Smooth muscle cell (in vitro differentiated cells): ENCODE data around the gene PTGFRN. TPM values are rescaled to one million over a fixed set of nuclear protein-coding genes. Genes with fewer than 3 reads are reported as not detected.
A peak's percentile ranks its signal among the peaks of the same experiment; 100 is the strongest.

ENCODE experiments used
- DNase-seq: peaks from one replicate; lab custom pipeline; 2025; ENCODE audit not compliant: unreplicated experiment; lab: John Stamatoyannopoulos, UW
- H2AFZ ChIP-seq: fragments of 200-600 bp; sonication (generic); 2 replicates; pipeline ENCODE4 v1.6.0; 2016; ENCODE audit warnings: antibody characterized with exemption, low read depth, mild to moderate bottlenecking
- H3F3A ChIP-seq: fragments of 200-600 bp; sonication (generic); 2 replicates; pipeline ENCODE4 v1.6.0; 2017; ENCODE audit warnings: antibody characterized with exemption, low read depth
- H3K27ac ChIP-seq: fragments of 200-600 bp; sonication (generic); 2 replicates; pipeline ENCODE4 v1.5.1; 2016; ENCODE audit warnings: low read depth, mild to moderate bottlenecking
- H3K27me3 ChIP-seq: fragments of 200-600 bp; sonication (generic); 2 replicates; pipeline ENCODE4 v1.6.1; 2016; ENCODE audit warnings: low read depth, mild to moderate bottlenecking
- H3K36me3 ChIP-seq: fragments of 200-600 bp; sonication (generic); 2 replicates; pipeline ENCODE4 v1.5.1; 2016; ENCODE audit warnings: low read depth
- H3K4me1 ChIP-seq: fragments of 200-600 bp; sonication (generic); 2 replicates; pipeline ENCODE4 v1.5.1; 2016; ENCODE audit warnings: low read depth
- H3K4me2 ChIP-seq: fragments of 200-600 bp; sonication (generic); 2 replicates; pipeline ENCODE4 v1.6.0; 2016; ENCODE audit warnings: mild to moderate bottlenecking
- H3K4me3 ChIP-seq: fragments of 200-600 bp; sonication (generic); 2 replicates; pipeline ENCODE4 v1.5.1; 2016; ENCODE audit warnings: mild to moderate bottlenecking
- H3K79me2 ChIP-seq: fragments of 200-600 bp; sonication (generic); 2 replicates; pipeline ENCODE4 v1.6.0; 2016; ENCODE audit warnings: low read depth, mild to moderate bottlenecking
- H3K9ac ChIP-seq: fragments of 200-600 bp; sonication (generic); 2 replicates; pipeline ENCODE4 v1.6.0; 2016; ENCODE audit warnings: low read depth
- H3K9me3 ChIP-seq: fragments of 200-600 bp; sonication (generic); replicated peaks from 2 replicates; pipeline ENCODE4 v1.5.1; 2016; ENCODE audit warnings: low read depth
- H4K20me1 ChIP-seq: fragments of 200-600 bp; sonication (generic); 2 replicates; pipeline ENCODE4 v1.6.0; 2016; ENCODE audit warnings: low read depth
- CTCF ChIP-seq: fragments of 200-600 bp; sonication (generic); IDR thresholded peaks from 2 replicates; pipeline ENCODE4 v1.5.1; 2017; ENCODE audit warnings: borderline replicate concordance, mild to moderate bottlenecking, antibody characterized with exemption; ENCODE audit not compliant: insufficient read depth, poor library complexity, severe bottlenecking
- WGBS: methylation state at CpG from one replicate; pipeline ENCODE4 v1.1.7; 2016; ENCODE audit warnings: low lambda C conversion rate; 5-methylcytosine and 5-hydroxymethylcytosine counted together
- polyA plus RNA-seq: library from polyadenylated mRNA; unstranded; fragments of >200 nt; fragmentation: Nextera tagmentation; extraction: Ambion mirVana; gene quantifications from 2 replicates; pipeline ENCODE4 v1.2.1, GENCODE V29; 2016
- total RNA-seq: library from RNA; depleted of rRNA; stranded (reverse); fragments of >200 nt; gene quantifications from 2 replicates; pipeline ENCODE4 v1.2.3, GENCODE V29; 2014

PTGFRN gene
- total and polyA plus RNA-seq, 2 experiments from 2014 or later: 64.2 to 97.9 TPM

GRCh38 chr1:116915086-116915661 lies 5.5 kb downstream of the PTGFRN start:
- Histone ChIP-seq H3K9me3 (no peaks in the 10 kb centered on the region), H3K79me2 (peaks cover 88% of the 10 kb centered on the region), H3K36me3 (no peaks in the 10 kb centered on the region), H3K9ac (no peak overlapping the region), H3K27ac (no peak overlapping the region), H3K4me1 (peaks cover 20% of the 10 kb centered on the region), H3K4me3 (no peak overlapping the region), H4K20me1 (peaks cover 84% of the 10 kb centered on the region), H3K27me3 (no peaks in the 10 kb centered on the region), H3K4me2 (peak overlapping the region; percentile 24), H2AFZ (no peak overlapping the region), H3F3A (peaks cover 4% of the 10 kb centered on the region)
- no peak for DNase-seq
- 75% methylated on average over 7 of the region's 7 CpGs for WGBS
- TF ChIP-seq CTCF: no peak

- Histone ChIP-seq H2AFZ (no peak overlapping the region), H3K9ac (no peak overlapping the region), H4K20me1 (peaks cover 92% of the 10 kb centered on the region), H3K9me3 (no peaks in the 10 kb centered on the region), H3K27ac (no peak overlapping the region), H3K4me3 (no peak overlapping the region), H3K4me2 (peak overlapping the region; percentile 24), H3K36me3 (no peaks in the 10 kb centered on the region), H3K79me2 (peaks cover 96% of the 10 kb centered on the region), H3F3A (peaks cover 4% of the 10 kb centered on the region), H3K27me3 (no peaks in the 10 kb centered on the region), H3K4me1 (peaks cover 19% of the 10 kb centered on the region)
- WGBS: 89% methylated on average over 6 of the region's 6 CpGs
- DNase-seq: no peak
- no peak for TF ChIP-seq CTCF
These were observed 6.3 kb downstream of the PTGFRN start for GRCh38 chr1:116916002-116916401.

GRCh38 chr1:116916533-116917445 lies 7.1 kb downstream of the PTGFRN start:
- Histone ChIP-seq H2AFZ (no peak overlapping the region), H3K4me1 (peaks cover 11% of the 10 kb centered on the region), H4K20me1 (peaks cover 95% of the 10 kb centered on the region), H3K27ac (no peak overlapping the region), H3K36me3 (no peaks in the 10 kb centered on the region), H3K9me3 (no peaks in the 10 kb centered on the region), H3F3A (peaks cover 4% of the 10 kb centered on the region), H3K79me2 (peaks cover 98% of the 10 kb centered on the region), H3K9ac (no peak overlapping the region), H3K4me2 (peak overlapping the region; percentile 24), H3K4me3 (no peak overlapping the region), H3K27me3 (no peaks in the 10 kb centered on the region)
- 82% methylated on average over 14 of the region's 14 CpGs for WGBS
- no peak for TF ChIP-seq CTCF
- no peak for DNase-seq
